ENCODE measurements around the gene OPHN1.

DNA sequence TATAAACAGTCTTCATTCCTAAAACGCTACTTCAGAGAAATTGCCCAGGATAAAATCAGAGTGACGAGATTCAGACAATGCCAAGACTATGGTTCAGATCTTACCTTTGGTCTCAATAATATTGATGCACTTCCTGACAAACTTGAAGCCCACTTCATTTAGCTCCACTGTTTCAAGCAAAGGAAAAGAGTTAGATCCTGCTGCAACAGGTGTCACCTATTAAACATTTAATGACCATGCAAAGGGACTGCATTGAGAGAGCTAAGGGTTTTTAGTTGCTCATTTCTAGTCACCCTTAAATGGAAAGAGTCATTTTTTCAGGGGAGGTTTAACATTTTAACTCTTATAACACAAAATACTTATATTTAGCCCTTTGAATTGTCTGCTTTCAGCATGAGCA, 239.5 kb downstream of the OPHN1 start:
- TF ChIP-seq CBX5 (IDR thresholded peaks at IDR 0.05; ENCODE audit: low read depth) (no peak), JUND (IDR thresholded peaks at IDR 0.05; ENCODE audit: low read depth, low read length) (no peak), POLR2AphosphoS5 (IDR thresholded peaks at IDR 0.05; ENCODE audit: low read length) (no peak), MEF2B (IDR thresholded peaks at IDR 0.05; ENCODE audit: partially characterized antibody, poor library complexity, severe bottlenecking) (no peak), KLF5 (IDR thresholded peaks at IDR 0.05; ENCODE audit: partially characterized antibody) (no peak)
- TF ChIP-seq, protein P1, sequence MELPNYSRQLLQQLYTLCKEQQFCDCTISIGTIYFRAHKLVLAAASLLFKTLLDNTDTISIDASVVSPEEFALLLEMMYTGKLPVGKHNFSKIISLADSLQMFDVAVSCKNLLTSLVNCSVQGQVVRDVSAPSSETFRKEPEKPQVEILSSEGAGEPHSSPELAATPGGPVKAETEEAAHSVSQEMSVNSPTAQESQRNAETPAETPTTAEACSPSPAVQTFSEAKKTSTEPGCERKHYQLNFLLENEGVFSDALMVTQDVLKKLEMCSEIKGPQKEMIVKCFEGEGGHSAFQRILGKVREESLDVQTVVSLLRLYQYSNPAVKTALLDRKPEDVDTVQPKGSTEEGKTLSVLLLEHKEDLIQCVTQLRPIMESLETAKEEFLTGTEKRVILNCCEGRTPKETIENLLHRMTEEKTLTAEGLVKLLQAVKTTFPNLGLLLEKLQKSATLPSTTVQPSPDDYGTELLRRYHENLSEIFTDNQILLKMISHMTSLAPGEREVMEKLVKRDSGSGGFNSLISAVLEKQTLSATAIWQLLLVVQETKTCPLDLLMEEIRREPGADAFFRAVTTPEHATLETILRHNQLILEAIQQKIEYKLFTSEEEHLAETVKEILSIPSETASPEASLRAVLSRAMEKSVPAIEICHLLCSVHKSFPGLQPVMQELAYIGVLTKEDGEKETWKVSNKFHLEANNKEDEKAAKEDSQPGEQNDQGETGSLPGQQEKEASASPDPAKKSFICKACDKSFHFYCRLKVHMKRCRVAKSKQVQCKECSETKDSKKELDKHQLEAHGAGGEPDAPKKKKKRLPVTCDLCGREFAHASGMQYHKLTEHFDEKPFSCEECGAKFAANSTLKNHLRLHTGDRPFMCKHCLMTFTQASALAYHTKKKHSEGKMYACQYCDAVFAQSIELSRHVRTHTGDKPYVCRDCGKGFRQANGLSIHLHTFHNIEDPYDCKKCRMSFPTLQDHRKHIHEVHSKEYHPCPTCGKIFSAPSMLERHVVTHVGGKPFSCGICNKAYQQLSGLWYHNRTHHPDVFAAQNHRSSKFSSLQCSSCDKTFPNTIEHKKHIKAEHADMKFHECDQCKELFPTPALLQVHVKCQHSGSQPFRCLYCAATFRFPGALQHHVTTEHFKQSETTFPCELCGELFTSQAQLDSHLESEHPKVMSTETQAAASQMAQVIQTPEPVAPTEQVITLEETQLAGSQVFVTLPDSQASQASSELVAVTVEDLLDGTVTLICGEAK (IDR thresholded peaks at IDR 0.05; ENCODE audit: borderline replicate concordance), result no peak
